Choroid plexus epithelial cell (primary cell): ENCODE measurements around the gene PAAF1.

Experiments used
- DNase-seq: peaks from one replicate; pipeline ENCODE4 v3.0.0-alpha.2; 2010; ENCODE audit warnings: low read depth
- H3K4me3 ChIP-seq: 2 replicates; pipeline ENCODE4 v1.5.1; 2011; ENCODE audit warnings: low read depth, mild to moderate bottlenecking, control low read depth, low read length, moderate library complexity
- TF ChIP-seq, protein P1 (sequence below): conservative IDR thresholded peaks from 2 replicates; pipeline ENCODE4 v1.5.1; 2011; ENCODE audit warnings: low read depth, mild to moderate bottlenecking, control low read depth, inconsistent platforms, low read length, moderate library complexity

Gene PAAF1

DNA sequence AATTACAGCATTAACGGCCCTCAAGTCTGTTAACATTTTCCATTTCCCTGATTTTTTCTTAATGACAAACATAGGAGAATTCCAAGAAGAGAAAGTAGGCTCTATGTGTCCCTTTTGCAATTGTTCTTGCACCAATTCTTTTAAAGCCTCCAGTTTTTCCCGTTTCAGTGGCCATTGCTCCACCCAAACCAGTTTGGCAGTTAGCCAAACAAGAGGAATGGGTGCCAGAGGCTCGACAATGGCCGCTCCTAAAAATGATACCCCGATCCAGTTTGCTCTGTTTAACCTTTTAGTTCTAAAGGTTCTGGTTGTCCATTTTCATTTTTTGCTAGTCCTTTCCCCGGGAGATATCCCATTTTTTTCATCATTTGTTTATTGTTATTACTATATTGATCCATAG lies 67.3 kb downstream of the PAAF1 start:
- DNase-seq: no peak
- H3K4me3 ChIP-seq: no peak overlapping the region
- TF ChIP-seq, protein P1, sequence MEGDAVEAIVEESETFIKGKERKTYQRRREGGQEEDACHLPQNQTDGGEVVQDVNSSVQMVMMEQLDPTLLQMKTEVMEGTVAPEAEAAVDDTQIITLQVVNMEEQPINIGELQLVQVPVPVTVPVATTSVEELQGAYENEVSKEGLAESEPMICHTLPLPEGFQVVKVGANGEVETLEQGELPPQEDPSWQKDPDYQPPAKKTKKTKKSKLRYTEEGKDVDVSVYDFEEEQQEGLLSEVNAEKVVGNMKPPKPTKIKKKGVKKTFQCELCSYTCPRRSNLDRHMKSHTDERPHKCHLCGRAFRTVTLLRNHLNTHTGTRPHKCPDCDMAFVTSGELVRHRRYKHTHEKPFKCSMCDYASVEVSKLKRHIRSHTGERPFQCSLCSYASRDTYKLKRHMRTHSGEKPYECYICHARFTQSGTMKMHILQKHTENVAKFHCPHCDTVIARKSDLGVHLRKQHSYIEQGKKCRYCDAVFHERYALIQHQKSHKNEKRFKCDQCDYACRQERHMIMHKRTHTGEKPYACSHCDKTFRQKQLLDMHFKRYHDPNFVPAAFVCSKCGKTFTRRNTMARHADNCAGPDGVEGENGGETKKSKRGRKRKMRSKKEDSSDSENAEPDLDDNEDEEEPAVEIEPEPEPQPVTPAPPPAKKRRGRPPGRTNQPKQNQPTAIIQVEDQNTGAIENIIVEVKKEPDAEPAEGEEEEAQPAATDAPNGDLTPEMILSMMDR: no peak

GRCh38 chr11:73944901-73945300 lies 68.1 kb downstream of the PAAF1 start:
- TF ChIP-seq, protein P1: no peak
- no peak overlapping the region for H3K4me3 ChIP-seq
- no peak for DNase-seq

DNA sequence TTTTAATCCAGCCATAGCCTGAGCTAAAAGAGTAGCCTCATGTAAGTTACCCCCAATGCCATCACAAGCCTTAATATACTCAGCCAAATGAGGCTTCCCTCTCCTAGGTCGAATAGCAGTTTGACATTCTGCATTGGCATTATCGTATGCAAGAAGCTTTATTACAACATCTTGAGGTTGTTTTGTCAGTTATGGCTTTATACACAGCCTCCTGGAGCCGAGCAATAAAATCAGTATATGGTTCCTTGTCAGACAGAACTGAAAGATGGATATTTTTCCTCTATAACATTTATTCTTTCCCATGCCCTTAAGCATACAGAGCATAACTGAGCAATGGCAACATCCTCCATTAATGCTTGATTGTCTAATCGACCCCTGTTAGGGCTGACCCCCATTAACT lies 68.6 kb downstream of the PAAF1 start:
- TF ChIP-seq, protein P1: no peak
- no peak overlapping the region for H3K4me3 ChIP-seq
- DNase-seq: no peak

- TF ChIP-seq, protein P1: no peak
Measured at GRCh38 chr11:73946798-73947458, 70.1 kb downstream of the PAAF1 start.

DNA sequence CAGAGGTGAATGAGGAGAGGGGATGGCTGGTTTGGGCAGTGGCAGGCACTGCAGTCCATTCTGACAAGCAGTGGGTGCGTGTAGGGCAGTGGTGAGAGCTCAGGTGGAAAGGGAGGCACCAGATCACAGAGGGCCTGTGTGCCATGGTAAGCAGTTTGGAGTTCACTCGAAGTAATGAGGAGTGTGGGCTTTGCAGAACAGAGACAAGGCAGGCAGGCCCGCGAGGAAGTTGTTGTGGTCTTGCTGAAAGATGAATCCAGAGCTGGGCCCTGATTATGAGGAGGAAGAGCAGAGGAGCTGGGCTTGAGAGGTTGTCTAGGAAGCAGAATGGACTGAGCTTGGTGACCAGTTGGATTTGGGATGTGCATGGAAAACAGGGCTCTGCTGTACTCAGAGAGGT lies 72.4 kb downstream of the PAAF1 start:
- DNase-seq: no peak
- H3K4me3 ChIP-seq: no peak overlapping the region
- TF ChIP-seq, protein P1: no peak

More at GRCh38 chr11:73946798-73947458, 70.1 kb downstream of the PAAF1 start:
- H3K4me3 ChIP-seq: no peak overlapping the region
- no peak for DNase-seq

GRCh38 chr11:73949912-73950311 lies 73.1 kb downstream of the PAAF1 start:
- no peak for DNase-seq
- TF ChIP-seq, protein P1: no peak
- H3K4me3 ChIP-seq: no peak overlapping the region

- H3K4me3 ChIP-seq: no peak within 1 kb of the TSS
- DNase-seq: peak; percentile 68
- TF ChIP-seq, protein P1: no peak
Measured at GRCh38 chr11:73950869-73951710, 74.3 kb downstream of the PAAF1 start, which contains the start of gene DNAJB13. DNAJB13 (plus strand) TSS chr11:73951026; CDS start chr11:73951070, 44 bp downstream.
